Astrocyte (in vitro differentiated cells and primary cell): ENCODE measurements around the gene MC2R.

Source experiments
- CTCF ChIP-seq: IDR thresholded peaks from 2 replicates; pipeline ENCODE4 v1.5.1; 2011; ENCODE audit warnings: low read depth, mild to moderate bottlenecking, inconsistent platforms, low read length, moderate library complexity; ENCODE audit not compliant: insufficient read depth
- EZH2 ChIP-seq: IDR thresholded peaks from 2 replicates; pipeline ENCODE4 v1.6.1; 2012; ENCODE audit warnings: mild to moderate bottlenecking, low read length, inconsistent platforms; ENCODE audit not compliant: insufficient read depth

- TF ChIP-seq CTCF (no peak), EZH2 (no peak)
These were observed 21.9 kb downstream of the MC2R start for GRCh38 chr18:13893418-13893760.
